BE2C (cell line): Measurements from ENCODE around the gene CNOT1.

ENCODE experiments used
- DNase-seq: peaks from one replicate; pipeline ENCODE4 v3.0.0-alpha.2; 2020
- H3K27me3 ChIP-seq: fragments of 250-450 bp; sonication (Bioruptor Pico); 2 replicates; pipeline ENCODE4 v1.5.1; 2020; ENCODE audit warnings: mild to moderate bottlenecking
- H3K36me3 ChIP-seq: fragments of 250-450 bp; sonication (Bioruptor Pico); 2 replicates; pipeline ENCODE4 v1.5.1; 2020; ENCODE audit warnings: mild to moderate bottlenecking
- H3K4me1 ChIP-seq: fragments of 250-450 bp; sonication (Bioruptor Pico); 2 replicates; pipeline ENCODE4 v1.5.1; 2020
- H3K4me3 ChIP-seq: 2 replicates; pipeline ENCODE4 v1.5.1; 2011; ENCODE audit warnings: low read depth, low read length
- H3K9me3 ChIP-seq: fragments of 250-450 bp; sonication (Bioruptor Pico); 2 replicates; pipeline ENCODE4 v1.5.1; 2020
- TF ChIP-seq, protein P1 (sequence below): IDR thresholded peaks from 2 replicates; pipeline ENCODE4 v1.5.1; 2012; ENCODE audit warnings: mild to moderate bottlenecking, low read depth, low read length

Gene CNOT1

DNA sequence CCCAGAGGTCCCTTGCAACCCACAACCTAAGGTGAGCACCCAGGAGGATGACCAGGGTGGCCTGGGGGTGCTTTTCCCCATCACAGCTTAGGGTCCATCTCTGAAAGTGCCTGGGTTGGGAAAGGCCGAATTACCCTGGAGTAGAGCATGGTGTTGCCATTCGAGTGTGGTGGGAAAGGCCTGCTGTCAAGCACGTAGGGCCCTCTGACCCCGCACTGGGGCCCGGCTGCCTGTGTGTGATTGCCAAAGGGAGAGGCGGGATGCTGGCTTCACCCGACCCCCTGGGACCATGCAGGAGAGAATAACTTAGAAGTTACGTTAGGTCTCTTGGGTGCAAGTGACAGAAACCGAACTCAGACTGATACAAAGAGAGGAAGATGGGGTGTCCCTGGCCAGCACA, 157.4 kb downstream of the CNOT1 start:
- H3K27me3 ChIP-seq: no peaks in the 10 kb centered on the region
- no peaks in the 10 kb centered on the region for H3K4me1 ChIP-seq
- no peak for DNase-seq
- TF ChIP-seq, protein P1, sequence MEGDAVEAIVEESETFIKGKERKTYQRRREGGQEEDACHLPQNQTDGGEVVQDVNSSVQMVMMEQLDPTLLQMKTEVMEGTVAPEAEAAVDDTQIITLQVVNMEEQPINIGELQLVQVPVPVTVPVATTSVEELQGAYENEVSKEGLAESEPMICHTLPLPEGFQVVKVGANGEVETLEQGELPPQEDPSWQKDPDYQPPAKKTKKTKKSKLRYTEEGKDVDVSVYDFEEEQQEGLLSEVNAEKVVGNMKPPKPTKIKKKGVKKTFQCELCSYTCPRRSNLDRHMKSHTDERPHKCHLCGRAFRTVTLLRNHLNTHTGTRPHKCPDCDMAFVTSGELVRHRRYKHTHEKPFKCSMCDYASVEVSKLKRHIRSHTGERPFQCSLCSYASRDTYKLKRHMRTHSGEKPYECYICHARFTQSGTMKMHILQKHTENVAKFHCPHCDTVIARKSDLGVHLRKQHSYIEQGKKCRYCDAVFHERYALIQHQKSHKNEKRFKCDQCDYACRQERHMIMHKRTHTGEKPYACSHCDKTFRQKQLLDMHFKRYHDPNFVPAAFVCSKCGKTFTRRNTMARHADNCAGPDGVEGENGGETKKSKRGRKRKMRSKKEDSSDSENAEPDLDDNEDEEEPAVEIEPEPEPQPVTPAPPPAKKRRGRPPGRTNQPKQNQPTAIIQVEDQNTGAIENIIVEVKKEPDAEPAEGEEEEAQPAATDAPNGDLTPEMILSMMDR: no peak
- no peaks in the 10 kb centered on the region for H3K36me3 ChIP-seq
- no peak overlapping the region for H3K4me3 ChIP-seq
- H3K9me3 ChIP-seq: no peaks in the 10 kb centered on the region

DNA sequence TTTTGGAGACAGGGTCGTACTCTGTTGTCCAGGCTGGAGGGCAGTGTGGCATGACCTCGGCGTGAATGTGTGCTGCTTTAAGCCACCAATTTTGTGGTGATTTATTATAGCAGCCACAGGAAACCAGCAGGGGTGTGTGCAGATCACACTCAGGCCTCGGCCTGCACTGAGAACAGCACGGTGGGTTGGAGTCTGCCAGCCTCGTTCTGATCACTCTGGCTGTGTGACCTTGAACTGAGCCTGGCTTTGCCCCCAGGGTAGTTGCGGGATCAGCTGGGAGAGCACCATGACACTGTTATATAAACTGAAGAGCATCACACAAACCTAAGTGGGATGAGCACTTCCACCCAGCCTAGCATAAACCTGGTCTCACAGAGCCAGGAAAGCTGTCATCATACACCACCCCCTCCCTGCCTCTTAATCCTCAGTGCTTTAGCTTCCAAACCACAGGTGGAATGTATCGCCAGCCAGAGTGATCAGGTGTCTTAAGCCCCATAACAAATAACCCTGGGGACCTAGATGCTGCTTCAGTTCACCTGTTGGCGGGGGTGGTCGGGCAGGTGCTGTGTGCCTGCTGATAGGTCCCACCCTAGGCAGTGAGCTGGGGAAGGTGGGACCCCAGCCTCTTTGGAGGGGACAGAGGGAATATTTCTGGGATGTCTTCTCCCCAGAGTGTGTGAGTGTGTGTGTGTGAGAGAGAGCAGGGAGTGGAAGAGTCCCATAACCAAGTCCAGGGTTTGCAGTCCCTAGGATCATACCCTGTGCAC, 158.2 kb downstream of the CNOT1 start:
- TF ChIP-seq, protein P1: no peak
- H3K4me3 ChIP-seq: no peak overlapping the region
- H3K4me1 ChIP-seq: no peaks in the 10 kb centered on the region
- H3K9me3 ChIP-seq: no peaks in the 10 kb centered on the region
- no peak for DNase-seq
- H3K27me3 ChIP-seq: no peaks in the 10 kb centered on the region
- no peaks in the 10 kb centered on the region for H3K36me3 ChIP-seq
